ENCODE measurements around the gene DNAJA3.

DNAJA3 gene

DNA sequence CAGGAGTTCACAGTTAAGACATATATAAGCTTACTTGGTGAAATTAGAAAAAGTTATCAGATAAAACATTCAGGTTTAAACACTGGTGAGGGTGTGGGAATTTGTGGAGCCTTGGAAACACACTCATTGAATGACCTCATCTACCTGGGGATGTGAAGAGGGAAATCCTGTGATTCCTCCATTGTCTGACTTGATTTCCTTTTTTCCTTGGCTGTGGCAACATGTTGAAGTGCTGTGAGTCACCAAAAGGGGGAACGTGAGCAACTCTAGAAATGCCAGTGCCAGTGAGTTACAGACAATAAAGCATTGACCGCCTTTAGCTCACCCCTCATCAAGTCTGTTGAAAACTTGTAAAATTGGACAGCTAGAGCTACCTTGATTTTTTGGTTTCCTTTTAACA, 52.3 kb downstream of the DNAJA3 start:
- peak; percentile 6 for DNase-seq

DNA sequence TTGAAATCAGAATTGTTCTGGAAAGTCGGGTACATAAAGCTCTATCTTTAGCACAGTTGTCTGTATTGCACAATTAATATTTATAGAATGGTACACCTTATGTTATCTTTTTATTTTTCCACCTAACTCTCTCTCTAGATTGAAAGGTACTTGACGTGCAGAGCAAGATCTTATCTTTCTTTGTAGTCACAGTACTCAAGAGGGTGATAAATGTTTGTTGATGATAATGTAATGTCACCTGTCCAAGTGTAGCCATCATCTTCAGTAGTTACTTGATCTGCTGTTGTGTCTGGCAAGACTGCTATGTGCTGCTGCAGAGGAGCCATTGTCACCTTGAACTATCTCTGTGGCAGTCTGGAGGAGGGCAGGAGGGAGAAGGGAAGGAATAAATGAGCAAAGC, 55.9 kb downstream of the DNAJA3 start:
- no peak for DNase-seq

DNA sequence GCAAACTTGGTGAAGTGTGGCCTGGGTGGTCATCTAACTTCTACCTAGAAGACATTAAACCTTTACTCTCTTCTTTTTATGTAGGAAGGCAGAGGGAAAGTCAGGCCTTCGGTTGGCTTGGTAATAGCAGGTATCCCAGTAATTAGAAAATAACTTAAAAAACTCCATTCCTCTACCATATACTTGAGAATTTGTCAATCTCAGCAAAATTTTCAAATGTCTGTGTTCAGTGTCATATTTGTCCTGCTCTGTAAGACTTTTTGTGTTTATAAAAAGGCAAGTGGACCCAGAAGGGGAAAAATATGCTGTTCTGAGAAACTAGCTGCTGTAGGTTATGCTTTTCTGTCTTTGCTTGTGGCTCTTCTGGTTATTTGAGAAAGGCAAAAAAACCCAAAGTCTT, 56.3 kb downstream of the DNAJA3 start:
- DNase-seq = no peak

DNA sequence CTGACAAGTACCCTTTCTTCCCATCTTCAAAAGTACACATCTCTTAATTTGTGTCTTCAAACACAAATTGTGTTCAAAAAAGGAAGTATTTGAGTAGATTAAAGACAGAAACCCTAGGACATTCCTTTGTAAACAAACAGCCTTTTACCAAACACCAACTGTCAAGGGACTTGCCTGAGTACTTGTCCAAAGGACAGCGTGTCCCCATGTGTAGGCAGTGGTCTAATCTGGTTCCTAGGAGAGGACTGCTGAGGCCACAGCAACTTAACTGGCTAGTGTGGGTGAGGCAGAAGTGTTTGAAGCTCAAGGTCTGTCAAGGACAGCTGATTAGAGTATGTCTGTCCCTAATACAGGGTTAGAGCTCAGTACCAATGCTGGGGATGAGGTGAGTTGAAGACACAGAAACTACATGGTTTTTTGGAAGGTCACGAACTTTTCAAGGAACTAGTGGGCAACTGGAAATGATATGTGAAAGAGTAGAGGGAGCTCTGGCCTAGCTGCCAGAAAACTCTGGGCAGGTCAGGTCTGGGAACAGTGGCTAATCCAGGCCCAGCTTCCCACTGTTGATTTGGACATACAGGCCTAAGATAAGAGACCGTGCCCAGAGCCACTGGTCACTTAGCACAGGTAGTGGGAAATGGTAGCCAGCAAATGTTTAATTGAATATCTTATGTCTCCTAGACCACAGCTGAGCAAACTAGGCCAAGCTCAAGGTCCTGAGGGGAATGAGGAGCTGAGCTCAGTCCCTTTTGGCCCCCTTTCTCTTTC, 60.6 kb downstream of the DNAJA3 start:
- DNase-seq = no peak

DNA sequence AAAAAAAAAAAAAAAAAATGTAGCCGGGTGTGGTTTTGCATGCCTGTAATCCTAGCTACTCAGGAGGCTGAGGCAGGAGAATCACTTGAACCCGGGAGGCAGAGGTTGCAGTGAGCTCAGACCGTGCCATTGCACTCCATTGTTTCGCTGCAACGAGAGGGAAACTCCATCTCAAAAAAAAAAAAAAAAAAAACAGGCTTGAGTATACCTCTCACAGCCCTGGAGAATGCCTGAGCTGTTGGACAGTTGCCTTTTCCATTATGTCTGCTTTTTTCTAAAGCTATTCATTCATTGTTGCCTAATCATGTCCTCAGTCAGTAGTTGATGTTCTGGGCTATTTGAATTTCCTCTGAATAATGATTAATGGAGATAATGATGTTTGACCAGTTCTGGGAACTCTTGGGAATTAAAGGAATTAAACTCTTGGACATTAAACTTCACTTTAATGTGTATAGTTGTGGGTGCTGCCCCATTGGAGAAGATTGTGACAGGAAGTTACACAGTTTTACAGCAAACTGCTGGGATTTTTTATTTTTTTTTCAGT, 62.4 kb downstream of the DNAJA3 start:
- DNase-seq = no peak

DNA sequence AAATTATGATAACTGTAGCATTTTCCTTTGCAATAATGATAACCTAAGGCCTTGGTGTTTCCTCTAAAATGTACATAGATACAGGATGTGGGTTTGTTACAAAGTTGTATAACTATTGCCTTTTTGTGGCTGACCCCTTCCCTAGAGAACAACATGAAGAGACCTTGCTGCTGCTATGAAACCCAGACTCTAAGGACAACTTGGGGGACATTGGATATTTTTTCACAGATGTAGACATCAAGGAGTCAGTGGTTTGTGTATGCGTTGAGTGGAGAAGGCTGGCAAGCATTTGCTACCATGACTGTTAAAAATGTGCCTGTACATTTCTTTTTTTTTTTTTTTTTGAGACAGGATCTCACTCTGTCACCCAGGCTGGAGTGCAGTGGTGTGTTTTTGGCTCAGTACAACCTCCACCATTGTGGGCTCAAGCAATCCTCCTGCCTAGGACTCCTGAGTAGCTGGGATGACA, 62.9 kb downstream of the DNAJA3 start:
- DNase-seq = no peak

DNA sequence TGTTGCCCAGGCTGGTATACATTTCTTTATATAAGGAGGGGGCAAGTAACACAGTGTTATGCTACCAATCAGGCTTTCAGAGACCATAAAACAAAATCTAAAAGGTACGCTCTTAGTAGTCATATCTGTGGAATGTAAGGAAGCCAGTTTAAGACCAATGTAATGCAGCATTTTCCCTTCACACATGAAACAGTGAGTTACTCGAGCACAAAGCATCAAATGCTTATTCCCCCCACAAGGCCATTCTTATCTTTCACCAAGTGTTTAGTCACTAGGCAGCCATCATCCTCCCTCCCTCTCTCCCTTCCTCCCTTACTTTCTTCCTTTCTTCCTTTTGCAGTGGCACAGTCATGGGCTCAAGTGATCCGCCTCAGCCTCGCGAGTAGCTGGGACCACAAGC, 63.4 kb downstream of the DNAJA3 start:
- no peak for DNase-seq

DNA sequence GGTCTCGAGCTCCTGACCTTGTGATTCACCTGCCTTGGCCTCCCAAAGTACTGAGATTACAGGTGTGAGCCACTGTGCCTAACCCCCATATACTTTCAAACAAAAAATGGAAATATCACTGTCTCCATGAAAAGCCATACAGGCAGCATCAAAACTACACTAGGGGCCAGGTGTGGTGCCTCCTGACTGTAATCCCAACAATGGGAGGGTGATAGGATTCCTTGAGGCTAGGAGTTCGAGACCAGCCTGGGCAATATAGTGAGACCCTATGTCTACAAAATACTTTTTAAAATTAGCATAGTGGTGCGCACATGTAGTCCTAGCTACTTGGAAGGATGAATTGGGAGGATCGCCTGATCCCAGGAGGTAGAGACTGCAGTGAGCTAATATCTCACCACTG, 66.2 kb downstream of the DNAJA3 start:
- DNase-seq = no peak

DNA sequence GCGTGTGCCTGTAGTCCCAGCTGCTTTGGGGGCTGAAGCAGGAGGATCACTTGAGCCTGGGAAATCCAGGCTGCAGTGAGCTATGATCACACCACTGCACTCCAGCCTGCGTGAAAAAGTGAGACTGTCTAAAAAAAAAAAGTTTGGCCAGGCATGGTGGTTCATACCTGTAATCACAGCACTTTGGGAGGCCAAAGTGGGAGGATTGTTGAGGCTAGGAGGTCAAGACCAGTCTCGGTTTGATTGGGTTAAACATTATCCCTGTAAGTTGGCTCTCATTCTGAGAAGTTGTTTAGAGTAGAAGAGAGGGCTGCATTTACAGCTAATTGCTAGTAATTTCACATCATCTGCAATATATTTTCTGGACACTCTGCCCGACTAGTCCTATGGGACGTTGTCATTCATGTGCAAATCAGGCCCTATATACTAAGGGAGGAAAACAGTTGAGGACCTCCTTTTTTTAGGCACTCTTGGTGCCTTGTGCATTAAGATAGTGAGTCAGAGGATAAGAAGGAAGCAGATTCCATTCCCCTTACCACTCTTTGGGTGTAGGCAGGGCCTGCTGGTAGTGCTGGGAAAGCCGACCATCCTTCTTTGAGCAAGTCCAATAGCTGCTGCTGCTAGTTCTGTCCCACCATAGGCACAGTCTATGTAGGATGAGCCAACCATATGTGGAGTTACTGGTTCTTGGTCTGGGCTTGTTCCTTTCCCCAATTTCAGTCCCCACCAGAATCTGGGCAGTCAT, 69.2 kb downstream of the DNAJA3 start:
- no peak for DNase-seq

DNA sequence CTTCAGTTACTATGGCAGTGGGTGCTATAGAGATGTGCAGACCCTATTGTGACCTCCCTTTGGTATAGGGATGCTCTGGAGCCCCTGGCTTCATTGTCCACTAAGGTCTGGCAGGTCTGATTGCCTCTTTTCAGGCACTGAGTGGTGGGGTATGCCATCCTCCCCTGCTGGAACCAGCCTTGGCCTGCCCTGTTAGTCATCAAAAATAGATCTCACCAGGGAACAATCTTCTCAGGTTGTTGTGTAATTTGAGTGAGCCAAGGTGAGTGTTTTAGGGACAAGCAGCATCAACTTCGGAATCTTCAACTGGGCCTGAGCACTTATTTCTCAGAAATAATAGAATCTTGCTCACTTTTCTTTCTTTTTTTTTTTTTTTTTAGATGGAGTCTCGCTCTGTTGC, 70.1 kb downstream of the DNAJA3 start:
- DNase-seq = no peak

DNA sequence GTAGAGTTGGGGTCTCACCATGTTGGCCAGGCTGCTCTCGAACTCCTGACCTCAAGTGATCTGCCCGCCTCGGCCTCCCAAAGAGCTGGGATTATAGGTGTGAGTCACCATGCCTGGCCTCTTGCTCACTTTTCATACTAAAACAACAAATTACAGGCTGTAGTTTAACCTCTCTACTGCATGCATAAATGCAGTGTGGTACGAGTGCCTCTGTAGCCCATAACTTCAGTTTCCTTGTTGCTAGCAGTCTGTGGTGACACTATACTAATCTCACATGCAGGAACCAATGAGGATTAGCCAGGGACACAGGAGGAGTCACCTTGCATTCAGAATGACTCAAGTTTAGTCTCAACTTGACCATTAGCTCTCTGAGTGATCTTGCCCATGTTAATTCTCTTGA, 70.6 kb downstream of the DNAJA3 start:
- no peak for DNase-seq

DNA sequence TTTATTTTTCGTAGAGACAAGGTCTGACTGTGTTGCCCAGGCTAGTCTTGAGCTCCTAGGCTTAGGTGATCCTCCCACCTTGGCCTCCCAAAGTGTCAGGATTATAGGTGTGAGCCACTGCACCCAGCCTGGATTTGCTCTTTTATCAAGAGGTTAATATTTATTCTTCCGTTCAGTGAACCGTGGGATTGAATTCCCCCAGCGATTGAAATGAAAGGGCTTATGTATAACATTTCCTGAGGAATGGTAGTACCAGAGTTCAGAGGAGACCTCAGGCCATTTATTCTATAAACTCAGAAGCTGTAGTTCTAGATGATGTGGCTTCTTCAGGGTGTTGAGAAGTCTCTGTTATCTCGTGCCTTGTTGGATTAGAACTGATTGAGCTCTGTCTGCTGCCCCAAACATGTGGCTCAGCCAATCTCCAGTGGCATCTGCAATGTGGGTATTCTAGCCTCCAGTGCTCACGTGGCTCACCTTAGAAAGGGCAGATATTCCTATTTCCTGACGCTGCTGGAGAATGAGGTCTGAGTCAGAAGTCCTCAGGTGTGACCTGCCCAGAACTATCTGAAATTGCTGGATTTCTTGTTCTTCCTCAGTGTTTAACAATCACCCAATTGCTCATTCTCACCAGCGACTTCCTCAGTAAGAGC, 73.0 kb downstream of the DNAJA3 start:
- DNase-seq = no peak

DNA sequence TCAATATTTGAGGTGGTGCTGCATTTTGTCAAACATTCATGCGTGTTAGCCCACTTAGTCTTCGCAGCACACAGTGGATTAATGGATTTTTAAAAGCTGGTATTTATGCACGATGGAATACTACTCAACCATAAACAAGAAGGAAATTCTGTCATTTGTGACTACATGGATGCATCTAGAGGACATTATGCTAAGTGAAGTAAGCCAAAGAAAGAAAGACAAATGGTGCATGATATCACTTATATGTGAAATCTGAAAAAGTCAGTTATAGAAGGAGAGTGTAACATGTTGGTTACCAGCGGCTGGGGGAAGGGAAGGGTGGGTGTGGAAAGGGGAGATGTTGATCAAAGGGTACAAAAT, 73.5 kb downstream of the DNAJA3 start:
- DNase-seq = no peak

DNA sequence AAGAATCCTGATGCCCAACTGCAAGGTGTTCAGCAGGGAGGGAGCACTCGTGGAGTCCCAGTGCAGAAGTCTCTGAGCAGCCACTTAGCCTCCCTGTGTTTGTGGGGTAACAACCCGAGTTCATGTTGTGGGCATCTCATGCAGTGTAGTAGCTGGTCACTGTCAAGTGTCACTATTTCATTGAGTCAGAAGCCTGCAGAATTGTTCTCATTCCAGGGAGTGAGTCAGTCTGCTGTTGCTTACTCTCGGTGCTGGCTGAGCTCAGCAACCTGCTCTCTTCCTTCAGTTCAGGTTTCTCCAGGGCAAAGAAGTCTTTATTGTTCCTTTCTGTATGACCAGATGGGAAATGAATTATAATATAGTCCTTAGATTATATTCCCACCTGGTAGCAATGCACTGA, 74.6 kb downstream of the DNAJA3 start:
- DNase-seq = no peak

DNA sequence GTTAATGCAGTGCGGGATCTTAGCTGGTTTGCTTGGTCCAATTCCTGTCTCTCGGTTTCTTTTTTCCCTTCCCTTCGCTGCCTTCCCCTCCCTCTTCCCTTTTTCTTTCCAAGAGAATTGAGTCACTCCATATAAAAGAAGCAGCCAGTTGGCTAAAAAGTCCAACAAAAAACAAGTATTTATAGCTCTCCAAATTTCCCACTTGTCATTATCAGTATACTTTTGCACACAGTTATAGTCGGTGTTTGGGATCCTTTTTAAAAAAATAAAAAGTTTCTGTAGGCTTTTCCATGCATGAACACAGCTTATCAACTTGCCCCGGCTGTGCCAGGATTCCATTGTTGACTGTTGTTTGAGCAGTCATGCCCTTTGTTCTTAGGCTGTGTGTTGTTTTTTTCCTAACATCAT, 75.4 kb downstream of the DNAJA3 start:
- no peak for DNase-seq

DNA sequence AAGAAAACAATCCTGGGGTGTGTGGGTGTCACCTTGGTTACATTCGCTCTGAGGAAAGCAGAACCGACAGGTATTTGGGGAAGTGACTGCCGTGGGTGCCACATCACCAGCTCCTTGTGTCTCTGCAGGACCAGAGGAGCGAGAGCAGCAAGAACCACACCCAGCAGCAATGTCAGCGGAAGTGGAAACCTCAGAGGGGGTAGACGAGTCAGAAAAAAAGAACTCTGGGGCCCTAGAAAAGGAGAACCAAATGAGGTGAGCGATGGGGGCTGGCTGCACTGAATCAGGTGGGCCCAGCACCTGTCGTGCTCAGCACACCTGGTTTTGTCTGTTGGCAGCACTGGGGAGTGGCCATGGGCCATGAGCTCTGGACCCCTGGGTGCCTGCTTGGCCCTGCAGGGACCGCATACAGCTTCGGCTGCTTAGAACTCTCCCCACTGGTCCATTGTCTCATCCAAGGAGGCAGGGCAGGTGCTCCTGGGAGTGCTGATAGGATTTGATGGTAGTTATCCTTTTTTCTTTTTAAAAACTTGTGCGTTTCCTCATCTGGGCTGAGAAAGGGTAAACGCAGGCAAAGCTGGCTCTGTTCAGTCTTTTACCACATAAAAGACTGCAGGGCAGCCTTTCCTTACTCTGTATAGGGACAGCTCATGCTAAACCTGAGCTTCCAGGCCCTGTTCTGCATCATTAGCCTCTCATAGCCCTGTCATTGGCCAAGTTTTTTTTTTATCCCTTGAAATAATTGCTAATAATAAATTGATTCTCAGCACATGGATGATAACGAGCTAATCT, 79.9 kb downstream of the DNAJA3 start:
- no peak for DNase-seq
